ENCODE measurements around the gene HBD. TPM values are rescaled to one million over a fixed set of nuclear protein-coding genes. Genes with fewer than 3 reads are reported as not detected.
"Not testable (repeated sequence)": the region's sequence is repeated elsewhere in the genome, so short reads cannot be mapped to it uniquely, and the experiment has no call there.

Gene HBD
- total RNA-seq = not detected

- no peak for DNase-seq
Observed at GRCh38 chr11:5234381-5234834, at the start of gene HBD. TSS of gene HBD (minus strand) at chr11:5234483. CDS start at chr11:5234433, 50 bp downstream.

- no peak for DNase-seq
Observed at GRCh38 chr11:5283882-5284281, 49.6 kb upstream of the HBD start.

- no peak for DNase-seq
Observed at GRCh38 chr11:5283086-5283485, 48.8 kb upstream of the HBD start.

GRCh38 chr11:5282628-5283027 is 48.3 kb upstream of the HBD start:
- no peak for DNase-seq

GRCh38 chr11:5281596-5281995 is 47.3 kb upstream of the HBD start:
- DNase-seq = no peak

- peak; percentile 27 for DNase-seq
Observed at GRCh38 chr11:5280582-5281102, 46.4 kb upstream of the HBD start.

- DNase-seq = no peak
Observed at GRCh38 chr11:5279471-5280090, 45.3 kb upstream of the HBD start.

- DNase-seq = no peak
Observed at GRCh38 chr11:5277807-5278382, 43.6 kb upstream of the HBD start.

GRCh38 chr11:5276697-5277096 is 42.4 kb upstream of the HBD start:
- DNase-seq = no peak

- DNase-seq = no peak
Observed at GRCh38 chr11:5275369-5276110, 41.3 kb upstream of the HBD start.

- DNase-seq = no peak
Observed at GRCh38 chr11:5274395-5274794, 40.1 kb upstream of the HBD start.

- no peak for DNase-seq
Observed at GRCh38 chr11:5272395-5273017, 38.2 kb upstream of the HBD start.

- DNase-seq = no peak
Observed at GRCh38 chr11:5269715-5270147, 35.4 kb upstream of the HBD start, which contains the start of gene HBE1. TSS of gene HBE1 (minus strand) at chr11:5269945. CDS start at chr11:5269890, 55 bp downstream.

GRCh38 chr11:5267033-5267563 is 32.8 kb upstream of the HBD start:
- no peak for DNase-seq

- no peak for DNase-seq
Observed at GRCh38 chr11:5266609-5267008, 32.3 kb upstream of the HBD start.

GRCh38 chr11:5265832-5266231 is 31.5 kb upstream of the HBD start:
- no peak for DNase-seq

- DNase-seq = no peak
Observed at GRCh38 chr11:5258543-5259262, 24.4 kb upstream of the HBD start.

- no peak for DNase-seq
Observed at GRCh38 chr11:5257296-5257695, 23.0 kb upstream of the HBD start.

- not testable (repeated sequence) for DNase-seq
Observed at GRCh38 chr11:5254646-5255413, 20.5 kb upstream of the HBD start, which contains the start of gene HBG2. TSS of gene HBG2 (minus strand) at chr11:5254781. CDS start at chr11:5254728, 53 bp downstream.

GRCh38 chr11:5254023-5254422 is 19.7 kb upstream of the HBD start:
- not testable (repeated sequence) for DNase-seq

GRCh38 chr11:5253440-5253839 is 19.2 kb upstream of the HBD start:
- DNase-seq = not testable (repeated sequence)

Measured in occipital lobe (tissue), 2 donors.